Keratinocyte (primary cell): ENCODE data around the gene COL9A3. TPM values are rescaled to one million over a fixed set of nuclear protein-coding genes. Genes with fewer than 3 reads are reported as not detected.
A peak's percentile ranks its signal among the peaks of the same experiment; 100 is the strongest.

Source experiments
- DNase-seq: peaks from one replicate; pipeline ENCODE4 v3.0.0-alpha.2; 2011; ENCODE audit warnings: low read depth, missing footprints, low spot score
- FAIRE-seq: peaks from 2 replicates; lab custom pipeline; 2011; peaks lifted over from hg19 to GRCh38; lab: Jason Lieb, UNC
- H2AFZ ChIP-seq: 2 replicates; pipeline ENCODE4 v1.6.0; 2012; ENCODE audit warnings: low read length, control low read depth, inconsistent platforms; ENCODE audit not compliant: control insufficient read depth
- H3K27ac ChIP-seq: 2 replicates; pipeline ENCODE4 v1.5.1; 2011; ENCODE audit warnings: low read length; ENCODE audit not compliant: control insufficient read depth, insufficient read depth
- H3K27me3 ChIP-seq: 3 replicates; pipeline ENCODE4 v1.6.0; 2011; ENCODE audit warnings: low read length; ENCODE audit not compliant: control insufficient read depth, insufficient read depth; ENCODE audit errors: extremely low read depth
- H3K36me3 ChIP-seq, 2 experiments: 2 replicates in 1 of 2; 3 replicates in 1 of 2; pipeline ENCODE4 v1.5.1; 2011; ENCODE audit warnings: low read length in 2 of 2, mild to moderate bottlenecking in 1 of 2; ENCODE audit not compliant: control insufficient read depth in 2 of 2, insufficient read depth in 2 of 2; ENCODE audit errors: extremely low read depth in 1 of 2
- H3K4me1 ChIP-seq: 3 replicates; pipeline ENCODE4 v1.5.1; 2011; ENCODE audit warnings: low read length; ENCODE audit not compliant: control insufficient read depth, insufficient read depth; ENCODE audit errors: extremely low read depth
- H3K4me2 ChIP-seq: 3 replicates; pipeline ENCODE4 v1.6.0; 2011; ENCODE audit warnings: low read depth, low read length; ENCODE audit not compliant: control insufficient read depth, insufficient read depth; ENCODE audit errors: extremely low read depth
- H3K4me3 ChIP-seq, 3 experiments: fragments of 200-600 bp in 1 of 3; sonication (generic) in 1 of 3; 2 replicates in 2 of 3; 3 replicates in 1 of 3; pipeline ENCODE4 v1.5.1; 2011 to 2016; ENCODE audit warnings: low read length in 3 of 3, mild to moderate bottlenecking in 3 of 3, control low read depth in 2 of 3, inconsistent platforms in 1 of 3, low read depth in 1 of 3, mixed read lengths in 1 of 3, mixed run types in 1 of 3, moderate library complexity in 1 of 3; ENCODE audit not compliant: control insufficient read depth in 2 of 3, insufficient read depth in 2 of 3; ENCODE audit errors: extremely low read depth in 1 of 3
- H3K79me2 ChIP-seq: 2 replicates; pipeline ENCODE4 v1.6.0; 2012; ENCODE audit warnings: low read length; ENCODE audit not compliant: control insufficient read depth, insufficient read depth
- H3K9ac ChIP-seq: 3 replicates; pipeline ENCODE4 v1.6.0; 2011; ENCODE audit warnings: low read length; ENCODE audit not compliant: control insufficient read depth, insufficient read depth; ENCODE audit errors: extremely low read depth
- H3K9me1 ChIP-seq: 3 replicates; pipeline ENCODE4 v1.6.0; 2011; ENCODE audit warnings: low read length; ENCODE audit not compliant: control insufficient read depth, insufficient read depth; ENCODE audit errors: extremely low read depth
- H3K9me3 ChIP-seq: 2 replicates; pipeline ENCODE4 v1.5.1; 2012; ENCODE audit warnings: low read depth, low read length; ENCODE audit not compliant: control insufficient read depth
- H4K20me1 ChIP-seq: 3 replicates; pipeline ENCODE4 v1.6.0; 2011; ENCODE audit warnings: low read length; ENCODE audit not compliant: control insufficient read depth, insufficient read depth; ENCODE audit errors: extremely low read depth
- CTCF ChIP-seq, 3 experiments: IDR thresholded peaks in 1 of 3; conservative IDR thresholded peaks in 1 of 3; optimal IDR thresholded peaks in 1 of 3; 2 replicates in 2 of 3; 3 replicates in 1 of 3; pipeline versions ENCODE3 to v1.5.1; 2011; ENCODE audit warnings: low read length in 3 of 3, mild to moderate bottlenecking in 3 of 3, moderate library complexity in 2 of 3, control low read depth in 1 of 3, inconsistent platforms in 1 of 3; ENCODE audit not compliant: insufficient read depth in 2 of 3; ENCODE audit errors: extremely low read depth in 1 of 3
- EZH2 ChIP-seq: IDR thresholded peaks from one replicate; pipeline ENCODE4 v1.6.1; 2012; ENCODE audit warnings: inconsistent platforms, mild to moderate bottlenecking, low read length, moderate library complexity
- dilution Hi-C: fragments of 300-500 bp; cut with MboI; formaldehyde crosslinking; loops from one replicate; pipeline ENCODE4 v1.7.0; 2020; ENCODE audit warnings: low sequenced_read_pairs; ENCODE audit not compliant: extremely low pct_ligation_motif_present
- polyA plus RNA-seq, 5 experiments: library from polyadenylated mRNA; depleted of rRNA in 3 of 5; stranded (reverse) in 3 of 5; stranded (forward) in 1 of 5; unstranded in 1 of 5; fragments of >200 nt; gene quantifications; 1 replicate in 1 of 5; 2 replicates in 3 of 5; 3 replicates in 1 of 5; pipeline versions ENCODE4 v1.2.1 to v1.2.3, GENCODE V29; 2011 to 2012; ENCODE audit warnings: missing spikeins in 2 of 5, low read depth in 1 of 5, low replicate concordance in 1 of 5

COL9A3 gene
- polyA plus RNA-seq, 1 donor (not counting 4 experiments of a cell fraction or from before 2014, with no cell fraction given): 4.8 TPM

GRCh38 chr20:62792940-62793756, 23.7 kb upstream of the COL9A3 start:
- dilution Hi-C loops: no loop called here
- Histone ChIP-seq H3K27me3 (peaks cover under 1% of the 10 kb centered on the region), H3K4me2 (peak overlapping the region; percentile 84), H4K20me1 (no peaks in the 10 kb centered on the region), H3K79me2 (peaks cover 11% of the 10 kb centered on the region), H3K9ac (no peak overlapping the region), H3K4me1 (peaks cover 34% of the 10 kb centered on the region), H3K9me1 (peaks cover 3% of the 10 kb centered on the region), H2AFZ (no peak overlapping the region), H3K27ac (no peak overlapping the region), H3K9me3 (no peaks in the 10 kb centered on the region), H3K36me3 (peaks cover 4 to 7% of the 10 kb centered on the region in 2 experiments), H3K4me3 (no peak overlapping the region)
- TF ChIP-seq CTCF (optimal IDR thresholded peaks at IDR 0.05 in 1 of 3, IDR thresholded peaks at IDR 0.05 in 1 of 3, conservative IDR thresholded peaks at IDR 0.05 in 1 of 3; ENCODE audit: extremely low read depth in 1 of 3, insufficient read depth in 2 of 3, low read length in 3 of 3): no peak
- no peak for TF ChIP-seq EZH2
- FAIRE-seq (no peak), DNase-seq (no peak)

GRCh38 chr20:62793757-62794006, 23.2 kb upstream of the COL9A3 start:
- peaks cover 6 to 7% of the 10 kb centered on the region in 2 experiments for H3K36me3 ChIP-seq
- FAIRE-seq (no peak), DNase-seq (no peak)
- H3K4me2 ChIP-seq: peak overlapping the region; percentile 84
- peak overlapping the region in 1 of 3 experiments; percentile 56 for H3K4me3 ChIP-seq
- no peak for TF ChIP-seq EZH2
- TF ChIP-seq CTCF (optimal IDR thresholded peaks at IDR 0.05 in 1 of 3, IDR thresholded peaks at IDR 0.05 in 1 of 3, conservative IDR thresholded peaks at IDR 0.05 in 1 of 3; ENCODE audit: extremely low read depth in 1 of 3, insufficient read depth in 2 of 3, low read length in 3 of 3): no peak
- H4K20me1 ChIP-seq: no peaks in the 10 kb centered on the region
- H3K27ac ChIP-seq: peak overlapping the region; percentile 36
- H3K9me3 ChIP-seq: no peaks in the 10 kb centered on the region
- peaks cover 12% of the 10 kb centered on the region for H3K79me2 ChIP-seq
- H3K27me3 ChIP-seq: no peaks in the 10 kb centered on the region
- peaks cover 3% of the 10 kb centered on the region for H3K9me1 ChIP-seq
- peak overlapping the region; percentile 81 for H2AFZ ChIP-seq
- peaks cover 34% of the 10 kb centered on the region for H3K4me1 ChIP-seq
- no peak overlapping the region for H3K9ac ChIP-seq
- dilution Hi-C loops: no loop called here
